Sigmoid colon (tissue), 7 donors: ENCODE results near the gene RAB12. TPM values are rescaled to one million over a fixed set of nuclear protein-coding genes. Genes with fewer than 3 reads are reported as not detected.

Experiments used
- DNase-seq: peaks from one replicate; pipeline ENCODE4 v3.0.0-alpha.2; 2019
- H3K27ac ChIP-seq, 4 donors: fragments of 200-600 bp; sonication (generic); one replicate each; pipeline ENCODE4 v1.5.1; 2016 to 2019; ENCODE audit warnings: mild to moderate bottlenecking in 1 of 4
- H3K27me3 ChIP-seq, 3 donors: fragments of 200-600 bp; sonication (generic); one replicate each; pipeline ENCODE4 v1.5.1; 2019; ENCODE audit warnings: mild to moderate bottlenecking in 1 of 3
- H3K36me3 ChIP-seq, 4 donors: fragments of 200-600 bp; sonication (generic); one replicate each; pipeline ENCODE4 v1.5.1; 2016 to 2019
- H3K4me1 ChIP-seq, 4 donors: fragments of 200-600 bp; sonication (generic); one replicate each; pipeline ENCODE4 v1.5.1; 2017 to 2019
- H3K4me3 ChIP-seq, 4 donors: fragments of 200-600 bp; sonication (generic); one replicate each; pipeline ENCODE4 v1.5.1; 2017 to 2019; ENCODE audit warnings: mild to moderate bottlenecking in 2 of 4, moderate library complexity in 1 of 4
- H3K9me3 ChIP-seq, 4 donors: fragments of 200-600 bp in 3 of 4; sonication (generic) in 3 of 4; one replicate each; pipeline versions ENCODE4 v1.5.1 to v1.6.1; 2013 to 2019
- EP300 ChIP-seq, 4 donors: sonication (generic); formaldehyde crosslinking; IDR thresholded peaks; one replicate each; pipeline ENCODE4 v1.6.1; 2017; ENCODE audit warnings: antibody characterized with exemption in 4 of 4
- POLR2A ChIP-seq, 2 donors: fragments of 450-650 bp; IDR thresholded peaks; one replicate each; pipeline ENCODE4 v1.6.1; 2016; ENCODE audit warnings: antibody characterized with exemption in 2 of 2, mild to moderate bottlenecking in 2 of 2, moderate library complexity in 2 of 2
- POLR2AphosphoS5 ChIP-seq, 4 donors: sonication (generic); formaldehyde crosslinking; IDR thresholded peaks; one replicate each; pipeline ENCODE4 v1.6.1; 2017; ENCODE audit warnings: antibody characterized with exemption in 4 of 4
- WGBS, 2 donors: extraction: QIAGEN DNeasy Blood & Tissue Kit; methylation state at CpG; one replicate each; pipeline ENCODE4 v1.1.7; 2013; 5-methylcytosine and 5-hydroxymethylcytosine counted together
- intact Hi-C: fragments of 100-400 bp; cut with DNase I; formaldehyde crosslinking; loops from one replicate; pipeline ENCODE4 v1.15.1; 2023
- polyA plus RNA-seq, 3 donors: library from polyadenylated mRNA; stranded (reverse); fragments of 200-250 nt; gene quantifications; one replicate each; pipeline ENCODE4 v1.2.3, GENCODE V29; 2013
- total RNA-seq, 4 donors: library from RNA; depleted of rRNA; stranded (reverse); fragments of >200 nt; gene quantifications; one replicate each; pipeline ENCODE4 v1.1.0, GENCODE V29; 2016
- TF ChIP-seq, protein P1 (sequence below), 4 experiments: fragments of 450-650 bp in 3 of 4; fragments of 200-600 bp in 1 of 4; IDR thresholded peaks; one replicate each; pipeline ENCODE4 v1.5.1; 2016 to 2019; ENCODE audit warnings: antibody characterized with exemption in 4 of 4, mild to moderate bottlenecking in 3 of 4, moderate library complexity in 2 of 4
- donor health status: healthy with polysubstance abuse.
- donor health status: Bipolar disorder and iron deficiency.
- donor health status: healthy.

Gene RAB12
- total and polyA plus RNA-seq, 7 donors: 9.2 to 87.8 (median 69.5) TPM

DNA sequence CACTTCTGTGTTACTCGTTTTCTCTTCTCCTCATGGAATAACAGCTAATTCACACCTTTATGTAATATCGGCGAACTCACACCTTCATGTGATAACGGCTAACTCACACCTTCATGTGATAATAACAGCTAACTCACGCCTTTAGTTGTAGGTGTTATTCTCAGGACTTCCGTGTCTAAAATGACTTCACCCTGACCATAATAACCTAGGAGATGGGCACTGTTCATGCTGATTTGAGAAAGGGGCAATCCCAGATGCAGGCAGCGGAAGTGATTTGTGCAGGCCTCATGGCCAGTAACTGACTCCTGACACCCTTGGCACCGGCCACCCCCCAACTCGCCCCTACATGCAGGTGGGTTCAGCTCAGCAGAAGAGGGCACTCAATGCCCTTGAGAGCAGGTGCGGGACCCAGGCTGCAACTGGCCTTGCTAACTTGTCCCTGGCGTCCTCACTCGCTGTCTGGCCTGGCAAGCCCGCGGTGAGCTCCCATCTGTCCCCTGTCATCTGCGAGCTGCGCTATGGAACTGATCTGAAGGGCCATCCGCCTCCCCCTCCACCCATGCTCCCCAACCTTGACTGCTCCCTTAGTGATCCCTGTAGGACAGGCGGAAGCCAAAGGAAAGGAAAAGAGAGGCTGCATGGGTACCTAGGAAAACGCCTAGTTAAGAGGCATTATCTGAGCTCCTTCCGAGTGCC is 53.5 kb downstream of the RAB12 start:
- Histone ChIP-seq H3K9me3 (no peaks in the 10 kb centered on the region), H3K27ac (no peak overlapping the region), H3K36me3 (no peaks in the 10 kb centered on the region), H3K27me3 (no peaks in the 10 kb centered on the region), H3K4me3 (no peak overlapping the region), H3K4me1 (no peaks in the 10 kb centered on the region)
- TF ChIP-seq POLR2A (IDR thresholded peaks at IDR 0.05) (no peak), POLR2AphosphoS5 (IDR thresholded peaks at IDR 0.05) (no peak), EP300 (IDR thresholded peaks at IDR 0.05) (no peak)
- TF ChIP-seq, protein P1, sequence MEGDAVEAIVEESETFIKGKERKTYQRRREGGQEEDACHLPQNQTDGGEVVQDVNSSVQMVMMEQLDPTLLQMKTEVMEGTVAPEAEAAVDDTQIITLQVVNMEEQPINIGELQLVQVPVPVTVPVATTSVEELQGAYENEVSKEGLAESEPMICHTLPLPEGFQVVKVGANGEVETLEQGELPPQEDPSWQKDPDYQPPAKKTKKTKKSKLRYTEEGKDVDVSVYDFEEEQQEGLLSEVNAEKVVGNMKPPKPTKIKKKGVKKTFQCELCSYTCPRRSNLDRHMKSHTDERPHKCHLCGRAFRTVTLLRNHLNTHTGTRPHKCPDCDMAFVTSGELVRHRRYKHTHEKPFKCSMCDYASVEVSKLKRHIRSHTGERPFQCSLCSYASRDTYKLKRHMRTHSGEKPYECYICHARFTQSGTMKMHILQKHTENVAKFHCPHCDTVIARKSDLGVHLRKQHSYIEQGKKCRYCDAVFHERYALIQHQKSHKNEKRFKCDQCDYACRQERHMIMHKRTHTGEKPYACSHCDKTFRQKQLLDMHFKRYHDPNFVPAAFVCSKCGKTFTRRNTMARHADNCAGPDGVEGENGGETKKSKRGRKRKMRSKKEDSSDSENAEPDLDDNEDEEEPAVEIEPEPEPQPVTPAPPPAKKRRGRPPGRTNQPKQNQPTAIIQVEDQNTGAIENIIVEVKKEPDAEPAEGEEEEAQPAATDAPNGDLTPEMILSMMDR (IDR thresholded peaks at IDR 0.05): no peak
- 71 to 87% methylated on average over 20 of the region's 20 CpGs for WGBS, 2 donors
- no peak for DNase-seq
- intact Hi-C loops: no loop called here

DNA sequence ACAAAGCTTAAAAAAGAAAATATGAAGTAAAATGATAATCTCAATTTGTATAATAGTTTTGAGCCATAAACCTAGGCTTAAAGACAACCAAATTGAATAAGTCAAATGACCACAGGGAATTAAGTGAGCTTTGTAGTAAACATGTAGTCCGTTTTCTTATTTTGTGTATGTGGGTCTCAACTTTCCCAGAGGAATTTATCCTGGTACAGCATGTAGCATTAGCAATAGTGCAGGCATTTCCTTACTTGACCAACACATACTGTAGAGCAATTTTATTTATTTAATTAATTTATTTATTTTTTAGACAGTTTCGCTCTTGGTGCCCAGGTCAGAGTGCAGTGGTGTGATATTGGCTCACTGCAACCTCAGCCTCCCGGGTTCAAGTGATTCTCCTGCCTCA is 58.6 kb downstream of the RAB12 start:
- Histone ChIP-seq H3K4me1 (no peaks in the 10 kb centered on the region), H3K4me3 (no peak overlapping the region), H3K36me3 (no peaks in the 10 kb centered on the region), H3K27ac (no peak overlapping the region), H3K9me3 (no peaks in the 10 kb centered on the region), H3K27me3 (no peaks in the 10 kb centered on the region)
- WGBS, 2 donors: 92 to 95% methylated on average over 3 of the region's 3 CpGs
- intact Hi-C loops: no loop called here
- no peak for DNase-seq
- no peak for TF ChIP-seq POLR2A (IDR thresholded peaks at IDR 0.05)
- no peak for TF ChIP-seq POLR2AphosphoS5 (IDR thresholded peaks at IDR 0.05)
- TF ChIP-seq, protein P1 (IDR thresholded peaks at IDR 0.05): no peak
- TF ChIP-seq EP300 (IDR thresholded peaks at IDR 0.05): no peak

DNA sequence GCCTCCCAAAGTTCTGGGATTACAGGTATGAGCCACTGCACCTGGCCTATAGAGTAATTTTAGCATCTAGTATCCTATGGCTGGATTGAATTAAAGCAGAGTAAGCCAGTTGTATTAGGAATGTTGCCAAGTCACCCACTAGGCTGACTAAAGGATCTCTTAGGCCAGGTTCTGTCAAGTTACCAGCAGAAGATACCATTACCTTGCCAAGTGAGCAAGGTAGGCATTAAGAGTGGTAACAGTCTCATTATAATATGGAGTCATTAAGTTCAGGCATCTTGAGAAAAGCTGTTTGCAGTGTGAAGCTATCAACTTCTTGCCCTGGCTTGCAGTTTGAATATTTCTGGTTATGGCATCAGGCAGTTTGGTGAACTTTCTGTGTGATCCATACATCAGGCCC is 59.1 kb downstream of the RAB12 start:
- Histone ChIP-seq H3K36me3 (no peaks in the 10 kb centered on the region), H3K4me3 (no peak overlapping the region), H3K27me3 (no peaks in the 10 kb centered on the region), H3K4me1 (no peaks in the 10 kb centered on the region), H3K27ac (no peak overlapping the region), H3K9me3 (no peaks in the 10 kb centered on the region)
- intact Hi-C loops: no loop called here
- no peak for DNase-seq
- no peak for TF ChIP-seq EP300 (IDR thresholded peaks at IDR 0.05)
- TF ChIP-seq, protein P1 (IDR thresholded peaks at IDR 0.05): no peak
- no peak for TF ChIP-seq POLR2A (IDR thresholded peaks at IDR 0.05)
- TF ChIP-seq POLR2AphosphoS5 (IDR thresholded peaks at IDR 0.05): no peak

DNA sequence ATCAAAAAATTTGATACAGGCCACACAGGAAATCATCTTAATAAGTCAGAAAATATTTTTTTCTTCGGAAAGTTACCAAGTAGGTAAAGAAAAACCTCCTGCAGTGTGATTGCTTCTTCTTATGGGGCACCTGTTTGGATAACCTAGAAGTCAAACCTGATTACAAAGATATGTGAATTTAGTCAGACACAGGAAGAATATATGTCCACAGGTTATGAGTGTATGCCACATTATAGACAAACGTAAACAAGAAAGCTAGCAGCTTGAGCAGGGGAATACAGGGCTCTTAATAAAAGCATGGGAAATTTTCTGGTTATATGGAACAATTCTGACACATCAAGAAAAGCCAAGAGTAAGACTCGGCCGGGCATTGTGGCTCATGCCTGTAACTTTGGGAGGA is 60.3 kb downstream of the RAB12 start:
- DNase-seq: no peak
- no peak overlapping the region for H3K4me3 ChIP-seq
- no peaks in the 10 kb centered on the region for H3K9me3 ChIP-seq
- no peak for TF ChIP-seq POLR2AphosphoS5 (IDR thresholded peaks at IDR 0.05)
- TF ChIP-seq EP300 (IDR thresholded peaks at IDR 0.05): no peak
- TF ChIP-seq, protein P1 (IDR thresholded peaks at IDR 0.05): no peak
- no peak for TF ChIP-seq POLR2A (IDR thresholded peaks at IDR 0.05)
- WGBS, 2 donors: 83 to 85% methylated on average over 4 of the region's 4 CpGs
- H3K27ac ChIP-seq: no peak overlapping the region
- H3K36me3 ChIP-seq: no peaks in the 10 kb centered on the region
- intact Hi-C loops: no loop called here
- H3K4me1 ChIP-seq: no peaks in the 10 kb centered on the region
- no peaks in the 10 kb centered on the region for H3K27me3 ChIP-seq
